GM12878 (cell line): ENCODE data around the gene FAAP100.

ENCODE experiments used
- CEBPB ChIP-seq, 2 experiments: fragments of 150-350 bp in 1 of 2; IDR thresholded peaks; 2 replicates each; pipeline ENCODE4 v1.6.1; 2012 to 2014; ENCODE audit warnings: low read depth in 2 of 2, low read length in 2 of 2, borderline replicate concordance in 1 of 2, inconsistent platforms in 1 of 2
- CTCF ChIP-seq, 3 experiments: IDR thresholded peaks in 2 of 3; conservative IDR thresholded peaks in 1 of 3; 2 replicates each; pipeline ENCODE4 v1.5.1; 2011; ENCODE audit warnings: low read depth in 3 of 3, low read length in 3 of 3, mild to moderate bottlenecking in 3 of 3, control low read depth in 2 of 3, moderate library complexity in 2 of 3, inconsistent platforms in 1 of 3, mixed read lengths in 1 of 3; ENCODE audit not compliant: control insufficient read depth in 2 of 3, insufficient read depth in 1 of 3; ENCODE audit errors: extremely low read depth in 1 of 3
- JUND ChIP-seq: IDR thresholded peaks from 2 replicates; pipeline ENCODE4 v1.6.1; 2012; ENCODE audit warnings: low read depth, mild to moderate bottlenecking, low read length, improper control_type of control experiment, moderate library complexity
- MYC ChIP-seq: IDR thresholded peaks from 2 replicates; pipeline ENCODE4 v1.6.1; 2011; ENCODE audit warnings: mild to moderate bottlenecking, low read length, moderate library complexity, inconsistent platforms; ENCODE audit not compliant: insufficient read depth, insufficient replicate concordance, insufficient read length, severe bottlenecking
- NKRF ChIP-seq: fragments of 450-650 bp; conservative IDR thresholded peaks from 2 replicates; pipeline ENCODE4 v1.6.1; 2017; ENCODE audit warnings: mild to moderate bottlenecking, moderate library complexity
- NRF1 ChIP-seq: conservative IDR thresholded peaks from 2 replicates; pipeline ENCODE4 v1.6.1; 2011; ENCODE audit warnings: mild to moderate bottlenecking, low read depth, low read length, improper control_type of control experiment
- PBX3 ChIP-seq: IDR thresholded peaks from 2 replicates; pipeline ENCODE4 v1.6.1; 2011; ENCODE audit warnings: mild to moderate bottlenecking, low read depth, low read length, moderate library complexity; ENCODE audit not compliant: insufficient replicate concordance
- SIN3A ChIP-seq: IDR thresholded peaks from 2 replicates; pipeline ENCODE4 v1.6.1; 2012; ENCODE audit warnings: low read depth, low read length, improper control_type of control experiment
- TAF1 ChIP-seq: IDR thresholded peaks from 2 replicates; pipeline ENCODE4 v1.6.1; 2011; ENCODE audit warnings: mild to moderate bottlenecking, low read depth, low read length, borderline replicate concordance
- TCF7 ChIP-seq: IDR thresholded peaks from 2 replicates; pipeline ENCODE4 v1.6.1; 2014; ENCODE audit warnings: antibody characterized with exemption, borderline replicate concordance
- USF2 ChIP-seq: IDR thresholded peaks from 2 replicates; pipeline ENCODE4 v1.6.1; 2011; ENCODE audit warnings: low read depth, low read length, improper control_type of control experiment, borderline replicate concordance
- ZBTB33 ChIP-seq: fragments of 450-650 bp; IDR thresholded peaks from 2 replicates; pipeline ENCODE4 v1.6.1; 2017; ENCODE audit warnings: mild to moderate bottlenecking

GRCh38 chr17:81516439-81516838 lies 35.7 kb downstream of the FAAP100 start:
- TF ChIP-seq USF2 (no peak), PBX3 (no peak), NKRF (no peak), TAF1 (no peak), ZBTB33 (no peak), CEBPB (IDR thresholded peaks at IDR 0.05; ENCODE audit: borderline replicate concordance in 1 of 2, low read depth in 2 of 2, low read length in 2 of 2) (no peak), CTCF (IDR thresholded peaks at IDR 0.05 in 2 of 3, conservative IDR thresholded peaks at IDR 0.05 in 1 of 3; ENCODE audit: control insufficient read depth in 2 of 3, extremely low read depth in 1 of 3, insufficient read depth in 1 of 3, low read depth in 3 of 3, low read length in 3 of 3) (no peak), TCF7 (no peak), MYC (no peak), SIN3A (no peak), NRF1 (no peak), JUND (no peak)
